LNCaP clone FGC (cell line): ENCODE measurements around the gene HCN1.

Experiments
- DNase-seq: peaks from one replicate; pipeline ENCODE4 v3.0.0-alpha.2; 2011; ENCODE audit warnings: low read depth
- H3K4me3 ChIP-seq: 2 replicates; pipeline ENCODE4 v1.5.1; 2011; ENCODE audit warnings: mild to moderate bottlenecking, low read depth, low read length, control low read depth
- TF ChIP-seq, protein P1 (sequence below): IDR thresholded peaks from 2 replicates; pipeline ENCODE4 v1.5.1; 2012; ENCODE audit warnings: mild to moderate bottlenecking; ENCODE audit not compliant: control insufficient read depth, insufficient read depth; ENCODE audit errors: extremely low read depth

HCN1 gene

DNA sequence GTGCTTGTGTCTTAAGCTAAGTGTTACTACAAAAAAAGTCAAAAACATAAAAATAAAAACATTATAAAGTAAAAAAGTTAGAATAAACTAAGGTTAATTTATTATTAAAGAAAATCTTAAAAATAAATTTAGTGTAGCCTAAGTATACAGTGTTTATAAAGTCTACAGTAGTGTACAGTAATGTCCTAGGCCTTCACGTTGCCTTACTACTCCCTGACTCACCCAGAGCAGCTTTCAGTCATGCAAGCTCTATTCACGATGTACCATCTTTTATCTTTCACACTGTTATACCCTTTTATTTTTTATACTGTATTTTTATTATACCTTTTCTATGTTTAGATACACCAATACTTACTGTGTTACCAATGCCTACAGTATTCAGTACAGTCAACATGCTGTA lies 288.1 kb downstream of the HCN1 start:
- TF ChIP-seq, protein P1, sequence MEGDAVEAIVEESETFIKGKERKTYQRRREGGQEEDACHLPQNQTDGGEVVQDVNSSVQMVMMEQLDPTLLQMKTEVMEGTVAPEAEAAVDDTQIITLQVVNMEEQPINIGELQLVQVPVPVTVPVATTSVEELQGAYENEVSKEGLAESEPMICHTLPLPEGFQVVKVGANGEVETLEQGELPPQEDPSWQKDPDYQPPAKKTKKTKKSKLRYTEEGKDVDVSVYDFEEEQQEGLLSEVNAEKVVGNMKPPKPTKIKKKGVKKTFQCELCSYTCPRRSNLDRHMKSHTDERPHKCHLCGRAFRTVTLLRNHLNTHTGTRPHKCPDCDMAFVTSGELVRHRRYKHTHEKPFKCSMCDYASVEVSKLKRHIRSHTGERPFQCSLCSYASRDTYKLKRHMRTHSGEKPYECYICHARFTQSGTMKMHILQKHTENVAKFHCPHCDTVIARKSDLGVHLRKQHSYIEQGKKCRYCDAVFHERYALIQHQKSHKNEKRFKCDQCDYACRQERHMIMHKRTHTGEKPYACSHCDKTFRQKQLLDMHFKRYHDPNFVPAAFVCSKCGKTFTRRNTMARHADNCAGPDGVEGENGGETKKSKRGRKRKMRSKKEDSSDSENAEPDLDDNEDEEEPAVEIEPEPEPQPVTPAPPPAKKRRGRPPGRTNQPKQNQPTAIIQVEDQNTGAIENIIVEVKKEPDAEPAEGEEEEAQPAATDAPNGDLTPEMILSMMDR, result no peak
- no peak for DNase-seq
- no peak overlapping the region for H3K4me3 ChIP-seq

DNA sequence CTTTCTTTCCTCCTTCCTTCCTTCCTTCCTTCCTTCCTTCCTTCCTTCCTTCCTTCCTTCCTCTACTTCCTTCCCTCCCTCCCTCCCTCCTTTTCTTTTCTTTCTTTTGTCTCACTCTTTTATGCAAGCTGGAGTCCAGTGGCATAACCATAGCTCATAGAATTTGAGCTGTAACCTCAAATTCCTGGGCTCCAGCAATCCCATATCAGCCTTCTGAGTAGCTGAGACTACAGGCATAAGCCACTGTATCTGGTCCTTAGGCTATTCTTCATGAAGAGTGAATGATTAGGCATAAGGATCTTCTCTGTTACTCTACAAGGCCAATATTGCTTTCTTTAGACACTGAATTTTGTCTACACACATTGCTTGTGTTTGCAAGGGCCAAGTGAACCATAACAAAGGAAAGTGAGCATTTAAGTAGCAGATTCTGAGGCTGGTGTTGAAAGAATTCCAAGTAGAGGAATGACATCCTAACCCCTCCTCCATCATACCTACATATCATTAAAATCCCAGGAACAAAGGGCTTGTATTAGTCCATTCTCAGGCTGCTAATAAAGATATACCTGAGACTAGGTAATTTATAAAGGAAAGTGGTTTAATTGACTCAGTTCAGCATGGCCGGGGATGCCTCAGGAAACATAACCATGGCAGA lies 293.2 kb downstream of the HCN1 start:
- no peak for DNase-seq
- H3K4me3 ChIP-seq, result no peak overlapping the region
- TF ChIP-seq, protein P1, result no peak

DNA sequence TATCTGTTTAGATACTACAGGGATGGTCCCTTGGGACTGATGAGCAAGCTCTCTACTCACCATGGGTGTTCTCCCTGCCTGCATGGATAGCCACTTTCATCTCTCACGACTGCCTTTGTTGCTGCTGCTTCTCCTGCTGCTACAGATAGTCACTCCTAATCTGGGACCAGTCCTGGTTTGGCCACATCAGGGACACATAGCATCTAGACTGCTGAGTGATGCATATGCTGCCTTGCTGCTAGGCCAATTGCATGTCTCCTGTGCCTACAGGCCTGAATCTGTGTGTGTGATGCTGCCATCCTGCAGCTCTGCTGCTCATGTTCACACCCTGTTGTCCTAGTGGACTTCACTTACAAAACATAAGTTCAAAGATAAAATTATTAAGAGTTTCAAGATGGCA lies 297.1 kb downstream of the HCN1 start:
- no peak for DNase-seq
- H3K4me3 ChIP-seq, result no peak overlapping the region
- TF ChIP-seq, protein P1, result no peak

DNA sequence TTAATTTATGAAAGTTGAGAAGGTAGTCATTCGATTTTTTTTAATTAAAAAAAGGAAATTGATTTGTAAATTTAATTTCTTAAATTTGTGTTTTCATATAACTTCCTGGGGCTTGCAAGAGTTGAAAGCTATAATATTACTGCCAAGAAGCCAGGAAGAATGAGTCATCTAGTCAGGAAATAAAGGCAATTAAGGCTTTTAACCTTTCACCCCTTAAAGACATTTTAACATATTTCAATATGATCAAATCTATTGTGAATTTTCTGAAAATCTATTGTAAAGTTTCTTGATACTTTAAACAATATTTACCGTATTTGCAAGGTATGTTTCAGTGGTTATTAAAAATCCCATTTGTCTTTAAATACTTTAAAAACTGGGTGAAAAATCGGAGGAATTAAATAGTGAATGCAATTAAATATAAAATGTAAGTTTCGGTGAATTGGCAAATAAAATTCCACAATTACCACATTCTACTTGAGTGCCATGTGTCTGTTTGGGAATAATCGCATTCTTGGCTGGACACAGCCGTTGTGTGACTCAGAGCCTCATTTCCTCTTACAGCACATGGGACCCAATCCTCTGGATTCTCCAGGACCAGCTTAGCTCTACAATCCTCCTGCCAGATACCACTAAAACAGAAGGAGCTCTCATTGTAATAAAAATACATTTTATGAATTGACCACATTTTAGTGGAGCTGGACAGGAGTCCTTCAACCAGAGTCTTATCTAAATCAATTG lies 310.7 kb downstream of the HCN1 start:
- H3K4me3 ChIP-seq, result no peak overlapping the region
- no peak for DNase-seq
- TF ChIP-seq, protein P1, result no peak

DNA sequence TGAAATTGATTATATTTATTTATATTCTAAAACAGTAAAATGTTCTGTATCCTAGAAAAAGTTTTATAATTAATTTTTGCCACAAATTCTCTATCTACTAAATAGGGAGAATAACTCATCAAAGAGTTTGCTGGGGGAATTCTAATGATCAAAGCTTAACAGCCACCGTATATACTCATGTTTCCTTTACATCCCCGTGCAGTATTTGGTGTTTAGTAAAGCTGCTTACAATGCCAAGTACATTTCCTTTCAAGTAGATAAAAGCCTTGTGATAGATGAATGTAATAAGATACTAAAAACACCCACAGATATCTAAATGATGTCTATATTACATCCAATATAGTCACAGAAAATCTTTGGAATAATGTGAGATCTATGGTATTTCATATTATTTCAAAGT lies 312.2 kb downstream of the HCN1 start:
- TF ChIP-seq, protein P1, result no peak
- H3K4me3 ChIP-seq, result no peak overlapping the region
- DNase-seq, result no peak

DNA sequence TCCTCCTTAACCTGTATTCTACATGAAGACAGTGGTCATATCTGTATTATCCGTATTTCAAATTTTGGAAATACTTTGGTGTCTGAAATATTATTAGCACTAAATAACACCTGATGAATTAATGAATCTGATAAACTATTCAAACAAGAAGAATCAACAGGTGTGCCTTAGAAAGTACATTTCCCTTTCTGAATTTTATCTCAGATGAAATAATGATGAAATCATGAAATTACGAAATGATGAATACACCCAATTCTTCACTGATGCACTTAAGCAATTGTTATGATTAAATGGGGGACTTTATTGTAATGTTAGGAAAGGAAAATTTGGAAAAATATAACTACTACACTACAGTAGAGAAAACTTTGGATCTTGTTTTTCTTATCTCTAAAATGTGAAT lies 313.6 kb downstream of the HCN1 start:
- TF ChIP-seq, protein P1, result no peak
- no peak for DNase-seq
- no peak overlapping the region for H3K4me3 ChIP-seq
